Measurements from ENCODE around the gene RHBDL3.

DNA sequence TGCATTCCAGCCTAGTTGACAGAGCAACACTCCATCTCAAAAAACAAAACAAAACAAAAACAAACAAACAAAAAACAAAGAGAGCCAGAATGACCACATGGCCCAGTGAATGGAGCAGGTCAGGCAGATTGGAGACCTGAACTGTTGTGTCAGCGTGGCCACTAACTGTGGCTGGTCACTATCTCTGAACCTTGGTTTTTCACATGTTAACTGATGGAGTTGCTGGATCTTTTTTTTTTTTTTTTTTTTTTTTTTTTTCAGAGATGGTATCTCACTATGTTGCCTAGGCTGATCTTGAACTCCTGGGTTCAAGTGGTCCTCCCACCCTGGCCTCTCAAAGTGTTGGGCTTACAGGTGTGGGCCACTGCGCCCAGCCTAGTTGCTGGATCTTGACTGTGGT lies 31.8 kb downstream of the RHBDL3 start:
- TF ChIP-seq, protein P1, sequence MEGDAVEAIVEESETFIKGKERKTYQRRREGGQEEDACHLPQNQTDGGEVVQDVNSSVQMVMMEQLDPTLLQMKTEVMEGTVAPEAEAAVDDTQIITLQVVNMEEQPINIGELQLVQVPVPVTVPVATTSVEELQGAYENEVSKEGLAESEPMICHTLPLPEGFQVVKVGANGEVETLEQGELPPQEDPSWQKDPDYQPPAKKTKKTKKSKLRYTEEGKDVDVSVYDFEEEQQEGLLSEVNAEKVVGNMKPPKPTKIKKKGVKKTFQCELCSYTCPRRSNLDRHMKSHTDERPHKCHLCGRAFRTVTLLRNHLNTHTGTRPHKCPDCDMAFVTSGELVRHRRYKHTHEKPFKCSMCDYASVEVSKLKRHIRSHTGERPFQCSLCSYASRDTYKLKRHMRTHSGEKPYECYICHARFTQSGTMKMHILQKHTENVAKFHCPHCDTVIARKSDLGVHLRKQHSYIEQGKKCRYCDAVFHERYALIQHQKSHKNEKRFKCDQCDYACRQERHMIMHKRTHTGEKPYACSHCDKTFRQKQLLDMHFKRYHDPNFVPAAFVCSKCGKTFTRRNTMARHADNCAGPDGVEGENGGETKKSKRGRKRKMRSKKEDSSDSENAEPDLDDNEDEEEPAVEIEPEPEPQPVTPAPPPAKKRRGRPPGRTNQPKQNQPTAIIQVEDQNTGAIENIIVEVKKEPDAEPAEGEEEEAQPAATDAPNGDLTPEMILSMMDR (conservative IDR thresholded peaks at IDR 0.05), result no peak
- TF ChIP-seq ZFX (IDR thresholded peaks at IDR 0.05), result no peak

All from C4-2B (cell line).